ENCODE measurements around the gene MC3R.

MC3R gene

GRCh38 chr20:56245761-56246160 lies 2.8 kb upstream of the MC3R start:
- TF ChIP-seq CTCF (conservative IDR thresholded peaks at IDR 0.05; ENCODE audit: low read depth, low read length) = no peak
- no peak for DNase-seq (ENCODE audit: low read depth)
- no peak overlapping the region for H3K4me3 ChIP-seq (ENCODE audit: low read depth, low read length)

GRCh38 chr20:56249244-56249955 lies 868 bp downstream of the MC3R start:
- DNase-seq (ENCODE audit: low read depth) = no peak
- peak; percentile 28 for TF ChIP-seq CTCF (conservative IDR thresholded peaks at IDR 0.05; ENCODE audit: low read depth, low read length)
- H3K4me3 ChIP-seq (ENCODE audit: low read depth, low read length) = no peak overlapping the region

- H3K4me3 ChIP-seq (ENCODE audit: low read depth, low read length) = no peak overlapping the region
- no peak for TF ChIP-seq CTCF (conservative IDR thresholded peaks at IDR 0.05; ENCODE audit: low read depth, low read length)
- DNase-seq (ENCODE audit: low read depth) = no peak
Measured at GRCh38 chr20:56249956-56250355, 1.4 kb downstream of the MC3R start.

- H3K4me3 ChIP-seq (ENCODE audit: low read depth, low read length) = no peak overlapping the region
- no peak for TF ChIP-seq CTCF (conservative IDR thresholded peaks at IDR 0.05; ENCODE audit: low read depth, low read length)
Measured at GRCh38 chr20:56257604-56258003, 9.1 kb downstream of the MC3R start.

GRCh38 chr20:56259948-56260347 lies 11.4 kb downstream of the MC3R start:
- DNase-seq (ENCODE audit: low read depth) = no peak
- no peak for TF ChIP-seq CTCF (conservative IDR thresholded peaks at IDR 0.05; ENCODE audit: low read depth, low read length)
- H3K4me3 ChIP-seq (ENCODE audit: low read depth, low read length) = no peak overlapping the region

More at GRCh38 chr20:56257604-56258003, 9.1 kb downstream of the MC3R start:
- no peak for DNase-seq (ENCODE audit: low read depth)

GRCh38 chr20:56268536-56268935 lies 20.0 kb downstream of the MC3R start:
- DNase-seq (ENCODE audit: low read depth) = no peak
- no peak for TF ChIP-seq CTCF (conservative IDR thresholded peaks at IDR 0.05; ENCODE audit: low read depth, low read length)
- H3K4me3 ChIP-seq (ENCODE audit: low read depth, low read length) = no peak overlapping the region

- no peak for TF ChIP-seq CTCF (conservative IDR thresholded peaks at IDR 0.05; ENCODE audit: low read depth, low read length)
Measured at GRCh38 chr20:56271974-56272373, 23.4 kb downstream of the MC3R start.

More at GRCh38 chr20:56271974-56272373, 23.4 kb downstream of the MC3R start:
- no peak overlapping the region for H3K4me3 ChIP-seq (ENCODE audit: low read depth, low read length)
- no peak for DNase-seq (ENCODE audit: low read depth)
